Renal cortical epithelial cell (primary cell): Measurements from ENCODE around the gene MAIP1. TPM values are rescaled to one million over a fixed set of nuclear protein-coding genes. Genes with fewer than 3 reads are reported as not detected.

Experiments used
- DNase-seq: peaks from one replicate; pipeline ENCODE4 v3.0.0-alpha.2; 2011; ENCODE audit warnings: low read depth
- total RNA-seq: library from RNA; depleted of rRNA; stranded (reverse); fragments of >200 nt; gene quantifications from 2 replicates; pipeline ENCODE4 v1.2.3, GENCODE V29; 2014

MAIP1 gene
- total RNA-seq, 1 donor from 2014 or later = 26.2 TPM

DNA sequence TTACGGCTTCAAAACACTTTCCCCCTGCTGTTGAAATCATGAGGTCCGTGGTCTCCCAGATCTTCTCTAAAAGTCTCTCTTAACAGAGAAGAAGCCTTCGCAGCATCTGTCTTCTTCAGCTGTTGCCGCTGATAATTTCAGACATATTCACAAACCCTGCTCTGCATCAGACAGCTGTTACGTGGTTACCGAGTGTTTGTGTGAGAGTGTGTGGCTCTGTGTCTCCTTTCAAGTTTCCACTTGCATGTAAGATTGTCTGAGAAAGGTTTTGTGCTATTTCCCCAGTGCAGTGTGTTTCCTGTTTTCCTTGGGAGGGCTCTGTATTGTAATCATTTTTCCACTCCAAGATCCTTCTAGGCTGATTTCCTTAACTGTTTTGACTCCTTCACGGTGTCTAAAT, 32.8 kb downstream of the MAIP1 start:
- DNase-seq = no peak

DNA sequence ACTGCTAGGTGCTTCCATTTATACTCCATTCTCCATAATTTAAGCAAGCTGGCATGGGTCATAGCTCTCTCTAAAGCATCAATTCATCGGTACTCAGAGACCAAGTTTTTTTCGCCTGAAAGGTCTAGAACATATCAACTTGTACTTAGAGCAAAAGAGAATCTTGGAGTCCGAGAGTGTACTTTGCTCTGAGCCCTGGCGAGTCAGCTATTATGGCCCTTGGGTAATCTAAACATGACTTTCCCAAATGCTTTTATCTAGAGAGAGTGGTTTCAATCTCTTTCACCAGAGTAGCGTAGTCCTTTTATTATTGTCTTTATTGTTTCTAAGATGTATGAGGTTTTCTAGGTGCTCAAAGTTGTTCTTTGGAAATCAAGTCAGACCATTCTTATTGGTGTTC, 34.4 kb downstream of the MAIP1 start:
- no peak for DNase-seq

DNA sequence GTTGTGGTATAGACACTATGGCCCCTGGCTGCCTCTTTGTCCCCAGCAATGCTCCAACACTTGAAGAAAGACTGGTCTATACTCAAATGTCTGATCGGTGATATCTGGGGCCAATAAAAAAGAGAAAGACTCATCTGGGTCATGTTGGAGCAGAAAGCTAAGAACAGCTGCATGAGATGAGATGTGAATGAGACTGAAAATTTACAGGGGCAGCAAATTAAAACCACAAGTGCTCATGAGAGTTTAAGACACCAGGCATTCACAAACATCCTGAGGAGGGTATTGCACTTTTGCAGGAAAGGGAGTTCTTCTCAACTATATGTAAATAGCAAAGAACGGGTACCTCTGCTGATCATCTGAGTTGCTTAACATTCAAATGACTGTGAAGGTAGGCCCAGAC, 36.3 kb downstream of the MAIP1 start:
- no peak for DNase-seq

DNA sequence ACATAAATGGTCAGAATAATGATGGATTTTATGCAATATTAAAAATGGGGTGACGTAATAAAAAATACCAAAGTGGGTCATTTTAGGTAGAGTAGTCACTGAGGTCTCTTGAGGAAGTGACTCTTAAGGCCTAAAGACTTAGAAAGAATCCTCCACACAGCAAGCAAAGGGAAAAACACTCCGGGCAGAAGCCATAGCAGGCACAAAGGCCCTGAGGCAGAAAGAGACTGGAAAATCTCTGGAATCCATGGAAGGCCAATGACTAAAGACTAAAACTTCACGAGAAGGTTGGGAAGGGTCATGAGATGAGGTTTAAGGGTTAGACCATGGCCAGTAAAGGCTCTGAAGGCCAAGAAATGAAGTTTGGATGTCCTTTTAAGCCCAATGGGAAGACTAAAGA, 36.9 kb downstream of the MAIP1 start:
- no peak for DNase-seq

DNA sequence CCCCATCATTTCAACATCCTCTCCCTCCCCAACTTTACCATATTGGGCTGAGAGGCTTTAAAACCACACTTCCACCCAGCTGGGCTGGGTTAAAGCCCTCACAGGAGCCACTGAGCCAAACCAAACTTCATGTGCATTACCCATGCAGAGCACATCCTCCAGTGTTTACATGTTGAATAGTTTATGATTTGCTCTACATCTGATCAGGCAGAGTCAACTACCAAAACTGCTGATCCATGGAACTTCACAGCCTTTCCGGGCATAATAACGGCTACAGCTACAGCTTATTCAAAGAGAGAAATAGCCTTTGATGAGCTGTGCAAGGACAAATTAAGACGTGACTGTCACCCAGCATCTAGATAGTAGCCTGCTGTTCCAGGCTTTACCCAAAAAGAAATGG, 39.0 kb downstream of the MAIP1 start:
- DNase-seq = peak; percentile 11

DNA sequence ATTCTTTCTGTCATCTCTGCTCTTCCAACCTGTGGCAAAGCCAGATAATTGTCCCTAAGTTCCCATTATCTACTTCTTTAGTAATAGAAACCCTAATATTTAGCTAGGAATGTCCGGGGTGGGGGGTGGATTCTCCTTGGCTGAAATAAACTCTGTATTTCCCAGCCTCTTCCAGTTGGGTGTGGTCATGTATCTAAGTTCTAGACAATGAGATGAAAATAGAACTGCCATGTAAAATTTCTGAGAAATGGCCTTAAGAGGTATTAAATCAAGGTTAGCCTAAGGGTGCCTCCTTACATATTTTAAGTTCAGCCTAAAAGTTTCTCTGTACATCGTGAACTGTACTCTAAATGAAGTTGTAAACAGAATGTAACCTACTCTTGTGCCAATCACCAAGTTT, 39.5 kb downstream of the MAIP1 start:
- DNase-seq = no peak

DNA sequence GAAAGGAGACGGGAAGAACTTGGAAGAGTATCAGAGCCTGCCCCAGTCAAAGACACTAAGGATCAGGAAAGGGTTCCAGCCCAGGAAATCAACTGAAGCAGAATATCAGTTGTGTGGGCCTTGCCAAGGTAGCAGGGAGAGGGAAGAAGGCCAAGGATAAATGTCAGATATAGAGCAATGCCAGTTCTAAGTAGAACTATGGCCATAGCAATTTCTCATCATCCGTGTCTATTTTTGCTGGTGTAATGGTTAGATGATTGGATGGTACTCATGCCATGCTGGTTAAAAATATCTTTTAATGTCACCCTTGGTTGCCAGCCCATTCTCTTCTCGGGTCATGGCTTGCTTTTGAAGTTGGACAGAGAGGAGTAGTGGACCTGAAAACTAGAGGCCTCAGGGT, 41.9 kb downstream of the MAIP1 start:
- DNase-seq = no peak

DNA sequence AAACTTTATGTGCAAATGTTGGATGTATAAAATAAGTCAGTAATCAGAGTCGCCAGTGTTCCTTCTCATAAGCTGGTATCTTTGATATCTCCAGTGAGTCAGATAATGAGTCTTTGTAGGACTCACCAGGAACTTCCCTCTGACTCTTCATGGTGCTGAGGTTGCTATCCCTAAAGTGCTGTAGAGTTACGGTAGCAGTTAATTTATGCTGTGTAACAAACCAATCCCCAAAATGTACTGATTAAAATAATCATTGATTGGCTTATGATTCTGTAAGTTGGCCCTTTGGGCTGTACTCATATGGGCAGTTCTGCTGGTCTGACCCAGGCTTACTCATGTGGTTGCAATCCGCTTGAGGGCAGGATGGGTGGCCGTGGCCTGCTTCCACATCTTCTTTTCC, 43.8 kb downstream of the MAIP1 start:
- DNase-seq = no peak

DNA sequence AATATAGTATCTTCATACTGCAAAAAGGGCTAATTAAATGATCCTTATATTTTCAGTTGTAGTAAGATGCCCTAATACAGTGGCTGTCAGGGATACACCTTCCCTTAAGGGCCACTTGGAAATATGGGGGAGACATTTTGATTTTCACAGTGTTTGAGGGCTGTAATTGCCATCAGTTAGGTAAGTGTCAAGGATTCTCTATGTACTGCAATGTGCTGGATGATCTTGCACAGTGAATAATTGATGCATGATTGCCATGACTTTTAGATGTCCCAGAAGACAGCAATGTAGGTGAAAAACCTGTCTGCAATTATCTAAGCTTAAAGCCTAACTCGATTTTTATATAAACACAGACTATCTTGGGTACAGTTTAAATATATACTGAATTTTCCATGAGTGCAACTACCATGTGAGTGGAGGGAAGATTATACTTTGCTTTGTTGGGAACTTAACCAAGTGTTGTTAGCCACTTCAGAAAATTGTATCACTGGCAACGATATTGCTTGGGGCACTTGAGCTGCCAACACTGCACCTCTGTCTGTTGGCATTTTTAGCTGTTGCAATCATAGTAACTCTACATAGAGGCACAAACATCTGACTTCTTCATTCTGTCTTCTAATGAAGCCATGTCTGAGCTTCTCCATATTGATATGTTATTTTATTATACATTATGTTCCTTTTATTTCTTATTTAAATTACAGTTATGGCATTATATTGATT, 45.2 kb downstream of the MAIP1 start:
- no peak for DNase-seq

DNA sequence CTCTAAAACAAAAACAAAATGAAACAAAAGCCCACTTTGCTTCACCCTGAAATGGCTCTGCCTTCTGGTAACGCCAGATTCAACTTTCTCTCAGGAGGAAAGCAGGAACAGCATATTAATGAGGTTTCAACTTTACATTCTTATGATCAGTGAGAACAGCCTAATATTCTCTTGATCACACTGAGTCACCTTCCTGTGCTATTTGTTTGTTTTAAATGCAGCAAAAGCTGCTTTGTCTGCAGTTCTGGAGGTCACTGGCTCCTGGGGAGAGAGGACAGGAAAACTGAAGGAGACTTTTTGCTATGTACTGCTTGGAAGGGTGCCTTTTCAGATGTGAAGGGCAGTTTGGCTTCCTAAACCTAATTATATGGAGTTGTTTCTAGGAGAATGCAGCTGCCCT, 48.1 kb downstream of the MAIP1 start:
- DNase-seq = peak; percentile 86

DNA sequence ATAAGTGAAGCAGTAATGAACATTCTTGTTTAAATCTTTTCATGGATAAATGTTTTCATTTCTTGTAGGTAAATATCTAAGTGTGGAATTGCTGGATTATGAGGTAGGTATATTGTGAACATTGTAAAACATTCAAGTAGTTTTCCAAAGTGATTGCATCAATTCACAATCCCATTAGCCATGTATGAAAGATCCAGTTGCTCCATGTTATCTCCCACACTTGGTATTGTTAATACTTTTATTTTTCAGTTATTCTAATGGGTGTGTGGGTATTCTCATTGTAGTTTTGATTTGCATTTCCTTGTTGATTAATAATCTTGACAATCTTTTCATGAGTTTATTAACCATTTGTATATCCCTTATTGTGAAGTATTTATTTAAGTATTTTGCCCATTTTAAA, 50.3 kb downstream of the MAIP1 start:
- no peak for DNase-seq

DNA sequence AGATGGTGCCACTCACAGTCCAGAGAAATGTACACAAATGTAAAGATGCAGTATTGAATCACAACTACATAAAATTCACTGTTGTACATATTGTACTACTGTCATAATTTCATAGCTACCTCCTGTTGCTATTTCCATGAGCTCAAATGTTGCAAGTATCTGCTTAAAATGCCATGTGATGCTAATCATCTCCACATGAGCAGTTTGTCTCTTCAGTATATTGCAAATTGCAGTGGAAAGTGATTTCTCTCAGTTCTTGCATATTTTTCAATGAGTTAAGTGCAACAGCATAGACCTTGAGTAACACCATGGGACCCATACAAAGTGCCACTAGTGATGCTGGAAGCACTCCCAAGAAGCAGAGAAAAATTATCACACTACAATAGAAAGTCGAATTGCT, 51.9 kb downstream of the MAIP1 start:
- DNase-seq = no peak

DNA sequence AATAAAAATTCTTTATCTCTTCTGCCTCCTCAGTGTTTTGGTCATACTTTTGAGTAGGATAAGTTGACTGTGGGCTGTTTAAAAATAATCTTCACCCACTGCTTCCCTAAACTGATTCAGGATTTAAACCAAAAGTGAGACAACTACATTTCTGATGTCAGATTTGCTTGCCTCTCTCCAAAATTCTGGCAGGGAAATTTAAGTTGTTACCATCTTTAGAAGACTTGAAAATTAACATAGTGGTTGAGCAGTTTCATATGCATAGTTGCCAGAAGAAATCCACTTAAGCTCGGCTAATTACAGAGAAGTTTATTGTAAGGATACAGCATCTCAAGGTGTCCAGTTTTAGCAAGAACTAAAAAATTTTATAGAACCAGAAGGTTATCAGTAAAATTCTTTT, 57.0 kb downstream of the MAIP1 start:
- no peak for DNase-seq

Other genes with a start within 250 kb of the MAIP1 start
- 2.8 and 3.5 TPM in 2 replicates for gene FTCDNL1, start 104.4 kb upstream of the MAIP1 start, total RNA-seq
- gene C2orf69, start 44.3 kb upstream of the MAIP1 start, total RNA-seq = 12.2 and 12.9 TPM in 2 replicates
- 8.7 and 12.0 TPM in 2 replicates for gene TYW5, start 91 bp upstream of the MAIP1 start, total RNA-seq